ENCODE measurements around the gene MCFD2.
"Not testable (repeated sequence)": the region's sequence is repeated elsewhere in the genome, so short reads cannot be mapped to it uniquely, and the experiment has no call there.

The MCFD2 gene

GRCh38 chr2:46900381-46900780, 15.2 kb downstream of the MCFD2 start:
- DNase-seq, result no peak

GRCh38 chr2:46899053-46899452, 16.6 kb downstream of the MCFD2 start:
- DNase-seq, result no peak

- no peak for DNase-seq
These were observed 17.6 kb downstream of the MCFD2 start for GRCh38 chr2:46898024-46898423.

GRCh38 chr2:46893269-46893939, 22.2 kb downstream of the MCFD2 start:
- DNase-seq, result no peak

- DNase-seq, result no peak
These were observed 23.6 kb downstream of the MCFD2 start for GRCh38 chr2:46891956-46892553.

GRCh38 chr2:46888421-46888952, 27.1 kb downstream of the MCFD2 start:
- DNase-seq, result no peak

- DNase-seq, result no peak
These were observed 28.3 kb downstream of the MCFD2 start for GRCh38 chr2:46887028-46887885.

GRCh38 chr2:46886268-46887027, 29.2 kb downstream of the MCFD2 start:
- DNase-seq, result no peak

GRCh38 chr2:46885376-46885775, 30.2 kb downstream of the MCFD2 start:
- no peak for DNase-seq

GRCh38 chr2:46879511-46879910, 36.1 kb downstream of the MCFD2 start:
- DNase-seq, result no peak

GRCh38 chr2:46878886-46879285, 36.7 kb downstream of the MCFD2 start:
- no peak for DNase-seq

- no peak for DNase-seq
These were observed 37.2 kb downstream of the MCFD2 start for GRCh38 chr2:46878240-46878877.

GRCh38 chr2:46877619-46878113, 37.9 kb downstream of the MCFD2 start:
- DNase-seq, result no peak

- DNase-seq, result no peak
These were observed 38.7 kb downstream of the MCFD2 start for GRCh38 chr2:46876741-46877384.

- DNase-seq, result not testable (repeated sequence)
These were observed 39.5 kb downstream of the MCFD2 start for GRCh38 chr2:46875962-46876689.

GRCh38 chr2:46875226-46875899, 40.2 kb downstream of the MCFD2 start:
- no peak for DNase-seq

- no peak for DNase-seq
These were observed 41.2 kb downstream of the MCFD2 start for GRCh38 chr2:46874236-46874929.

GRCh38 chr2:46873604-46874068, 42.0 kb downstream of the MCFD2 start:
- no peak for DNase-seq

GRCh38 chr2:46872902-46873603, 42.6 kb downstream of the MCFD2 start:
- no peak for DNase-seq
